ENCODE data around the gene ARMC3.

ARMC3 gene

DNA sequence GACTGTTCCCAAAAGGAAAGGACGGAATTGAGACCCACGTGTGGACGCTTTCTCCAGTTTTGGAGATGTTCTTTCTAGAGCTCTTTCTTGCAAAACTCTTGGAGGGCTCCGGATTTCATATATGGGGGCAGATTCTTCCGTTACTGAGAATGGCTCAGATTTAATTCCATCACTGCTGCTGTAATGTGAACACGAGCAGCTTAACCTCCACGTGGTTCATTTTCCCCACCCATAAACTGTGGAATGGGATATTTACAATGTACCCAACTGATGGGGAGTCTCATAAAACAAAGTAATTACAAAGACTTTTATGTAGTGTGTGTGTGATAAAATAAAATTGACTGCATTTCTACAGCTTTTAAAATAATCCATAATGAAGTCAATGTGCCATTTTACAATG is 152.4 kb downstream of the ARMC3 start:
- no peak for DNase-seq

DNA sequence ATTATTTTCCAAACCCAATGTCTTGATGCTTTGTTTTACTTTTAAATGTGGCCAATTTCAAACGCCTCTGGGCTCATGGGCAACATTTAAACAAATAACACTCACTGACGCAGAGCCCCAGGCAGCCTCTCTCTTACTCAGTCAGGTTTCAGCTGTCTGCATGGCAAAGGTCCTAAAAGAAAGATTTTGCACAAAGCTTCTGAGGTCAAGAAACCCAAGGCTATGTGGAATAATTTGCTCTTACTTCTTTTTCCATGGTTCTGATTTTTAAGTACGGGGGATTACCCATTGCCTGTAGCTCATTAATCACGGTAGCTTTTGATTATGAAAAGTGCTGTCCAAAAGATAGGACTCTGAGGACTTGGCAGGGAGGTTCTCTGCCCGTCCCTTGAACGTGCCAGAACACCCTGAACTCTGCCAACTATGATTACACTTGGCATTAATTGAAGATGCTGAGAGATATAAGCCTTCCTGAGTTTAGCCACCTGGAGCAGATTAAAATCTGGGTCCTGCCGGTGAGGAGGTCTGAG is 153.4 kb downstream of the ARMC3 start:
- DNase-seq = no peak

DNA sequence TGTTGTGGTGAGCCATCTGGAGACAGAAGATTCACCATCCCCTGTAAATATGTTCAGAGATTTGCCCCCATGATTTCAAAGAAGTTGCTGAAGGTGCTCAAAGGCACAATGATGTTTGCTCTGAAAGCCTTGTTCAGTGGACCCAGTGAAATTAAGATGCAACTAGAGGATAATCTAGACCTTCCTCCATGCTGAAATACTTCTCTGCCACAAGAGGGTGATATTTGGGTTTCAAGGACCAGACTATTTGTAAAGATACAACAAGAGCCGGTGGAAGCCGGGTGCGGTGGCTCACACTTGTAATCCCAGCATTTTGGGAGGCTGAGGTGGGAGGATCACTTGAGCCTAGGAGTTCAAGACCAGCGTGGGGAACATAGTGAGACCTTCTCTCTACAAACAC is 154.0 kb downstream of the ARMC3 start:
- DNase-seq = no peak
